Dedifferentiated amniotic fluid mesenchymal stem cell (primary cell): ENCODE results near the gene ING4.

Experiments used
- DNase-seq: peaks from one replicate; pipeline ENCODE4 v3.0.0-alpha.2; 2016; ENCODE audit errors: extremely low spot score

Gene ING4

DNA sequence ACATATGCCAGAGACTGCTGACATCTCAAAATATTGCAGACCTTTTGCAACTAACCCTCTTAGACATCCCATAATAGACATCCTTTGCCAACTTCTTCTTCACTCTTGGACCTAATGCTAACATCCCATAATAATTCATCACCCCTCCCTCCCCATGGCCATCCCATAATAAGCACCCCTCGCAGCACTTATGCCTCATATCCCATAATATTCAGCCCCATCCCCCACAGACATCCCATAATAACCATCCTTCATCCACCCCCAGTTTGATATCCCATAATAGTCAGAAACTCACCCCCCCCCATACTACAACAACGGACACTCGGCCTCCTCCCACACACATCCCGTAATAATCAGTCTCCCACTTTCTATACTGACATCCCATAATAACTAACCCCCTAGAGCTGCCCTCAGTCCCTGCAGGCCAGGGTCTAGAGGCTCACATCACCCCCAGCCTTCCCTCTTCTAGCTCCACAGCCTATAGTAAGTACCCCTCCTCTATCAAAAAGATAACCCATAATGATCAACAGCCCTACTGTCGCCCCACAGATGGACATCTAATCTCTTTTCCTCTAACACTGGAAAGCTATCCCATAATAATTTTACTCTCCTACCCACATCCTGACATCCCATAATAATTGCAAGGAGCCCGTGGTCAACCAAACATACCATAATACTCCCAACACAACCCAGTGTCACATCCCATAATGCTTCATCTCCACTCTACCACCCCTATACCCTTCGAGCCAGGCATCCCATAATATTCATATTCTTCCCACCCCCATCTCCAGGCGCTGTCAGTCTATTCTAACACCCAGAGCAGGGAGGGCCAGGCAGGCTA, 54.9 kb downstream of the ING4 start:
- DNase-seq = peak; percentile 25

DNA sequence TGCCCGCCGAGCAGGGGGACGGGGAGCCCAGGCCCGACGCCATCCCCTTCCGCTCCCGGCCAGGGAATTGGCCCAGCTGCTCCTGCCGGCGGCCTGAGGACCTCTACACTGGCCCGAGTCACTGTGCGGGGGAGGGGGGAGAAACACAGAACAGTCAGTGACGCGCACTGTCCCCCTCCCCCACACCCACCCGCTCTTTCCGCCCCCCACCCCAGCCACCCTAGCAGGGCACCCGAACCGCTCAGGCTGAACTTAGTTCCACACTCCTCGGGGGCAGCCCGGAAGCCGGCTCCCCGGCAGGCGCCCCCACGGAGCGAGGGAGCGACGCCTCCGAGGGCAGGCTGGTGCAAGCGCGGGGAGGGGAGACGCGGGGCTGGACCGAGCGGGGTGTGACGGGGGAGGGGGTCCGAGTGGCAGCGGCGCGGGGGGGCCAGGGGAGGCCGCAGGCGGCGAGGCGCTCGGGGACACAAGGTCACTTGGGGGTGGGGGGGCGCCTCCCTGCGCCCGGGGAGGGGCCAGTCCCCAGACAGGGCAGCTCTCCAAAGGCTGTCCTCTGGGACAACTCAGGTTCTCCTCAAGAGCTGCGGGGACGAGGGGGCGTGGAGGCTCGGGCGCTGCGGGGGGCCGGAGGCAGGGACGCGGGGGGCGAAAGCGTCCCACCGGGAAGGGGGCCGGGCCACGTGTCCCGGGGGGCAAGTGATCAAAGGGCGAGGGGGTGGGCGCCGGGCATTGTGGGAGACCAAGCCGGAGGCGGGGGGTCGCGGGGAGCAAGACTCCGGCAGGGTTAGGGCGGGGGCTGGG, 56.4 kb downstream of the ING4 start:
- no peak for DNase-seq

DNA sequence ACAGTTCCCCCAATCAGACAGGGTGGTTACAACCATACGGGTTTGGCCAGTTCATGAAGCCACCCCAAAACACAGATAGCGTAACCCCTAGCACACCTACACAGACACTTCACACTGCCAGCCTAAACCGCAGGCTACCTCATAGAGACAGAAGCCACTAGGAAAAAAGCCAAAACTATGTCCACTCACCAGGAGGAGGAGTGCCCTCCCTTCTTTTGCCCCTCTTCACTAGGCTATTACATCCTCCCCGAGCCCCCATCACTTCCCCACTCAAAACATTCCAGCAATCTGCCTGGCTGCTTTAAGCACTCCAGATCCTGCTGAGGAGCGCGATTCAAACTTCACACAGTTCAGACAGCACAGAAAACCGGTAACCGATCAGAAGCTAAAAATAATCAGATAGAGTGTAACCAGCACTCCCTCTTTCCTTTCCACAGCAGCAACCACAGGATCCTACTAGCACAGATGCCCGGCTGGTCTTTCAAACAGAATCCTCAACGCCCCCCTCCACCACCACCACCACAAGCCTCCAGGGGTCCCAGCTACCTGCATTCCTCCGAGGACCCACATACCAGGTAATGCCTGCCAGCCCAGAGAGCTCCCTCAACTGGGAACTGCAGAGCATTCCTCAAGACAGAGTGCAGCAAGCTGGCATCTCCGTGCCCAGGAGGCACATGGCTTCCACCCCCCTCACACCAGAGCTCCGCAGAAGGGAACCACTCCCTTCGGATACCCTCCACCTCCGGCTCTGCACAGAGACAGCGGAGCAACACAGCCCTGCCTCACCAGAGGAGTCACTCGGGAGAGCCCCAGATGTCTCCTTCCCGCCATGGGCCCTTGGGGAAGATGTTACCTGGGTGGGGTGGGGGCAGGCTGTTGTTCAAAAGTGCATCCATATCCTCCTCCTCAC, 57.2 kb downstream of the ING4 start:
- no peak for DNase-seq

DNA sequence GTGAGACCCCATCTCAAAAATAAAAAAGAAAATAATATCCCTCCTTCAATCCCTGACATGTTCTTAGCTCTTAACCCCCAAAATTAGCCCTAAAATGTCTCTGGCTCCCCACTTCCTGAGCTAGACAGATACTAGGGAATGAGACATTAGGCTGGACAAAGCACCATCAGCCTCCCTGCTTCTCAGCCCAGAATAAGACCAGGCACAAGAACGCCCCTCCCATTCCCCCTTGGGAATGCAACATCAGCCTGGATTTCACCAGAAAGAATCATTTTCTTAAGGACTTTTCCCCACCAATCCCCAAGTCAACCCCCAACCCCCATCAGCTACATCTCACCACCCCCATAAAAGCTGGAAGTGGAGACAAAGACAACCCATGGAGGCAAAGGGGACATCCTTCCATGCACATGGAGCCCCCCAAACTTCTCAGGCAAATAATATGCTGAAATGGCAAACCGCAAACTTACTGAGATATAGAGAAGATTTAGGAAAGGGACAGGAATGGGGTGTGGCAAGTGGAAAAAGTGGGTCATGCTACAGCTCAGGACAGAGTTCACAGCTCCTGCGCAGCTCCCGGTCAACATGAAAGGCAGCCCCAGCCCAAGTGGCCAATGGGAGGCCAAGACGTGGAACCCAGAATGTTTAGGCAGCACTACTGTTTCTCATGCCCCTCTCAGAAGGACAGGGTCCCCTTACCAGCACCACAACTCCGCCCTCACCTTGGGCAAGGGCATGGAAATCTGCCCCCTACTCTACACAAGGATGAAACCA, 58.5 kb downstream of the ING4 start:
- DNase-seq = no peak

DNA sequence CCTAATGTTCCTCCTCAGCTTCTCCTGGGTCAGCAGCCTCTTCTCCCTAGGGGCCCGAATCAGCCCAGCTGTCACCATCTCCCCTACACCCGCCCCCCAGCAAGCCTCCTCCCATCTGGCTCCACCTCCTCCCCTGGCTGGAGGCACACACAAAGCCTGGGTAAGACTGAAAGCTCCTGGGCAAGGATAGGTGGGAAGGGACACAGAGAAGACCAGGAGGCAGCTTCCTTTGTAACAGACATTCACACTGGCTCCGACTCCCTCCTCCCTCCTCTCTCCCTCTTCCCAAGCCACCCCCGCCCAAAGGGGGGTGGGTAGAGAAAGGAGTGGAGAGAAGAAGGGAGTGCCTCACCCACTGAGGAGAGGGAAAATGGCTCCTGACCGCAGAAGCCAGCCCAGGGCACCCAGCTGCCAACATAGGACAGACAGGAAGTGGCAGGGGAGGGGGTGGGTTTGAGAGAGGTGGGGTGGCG, 59.8 kb downstream of the ING4 start:
- no peak for DNase-seq

DNA sequence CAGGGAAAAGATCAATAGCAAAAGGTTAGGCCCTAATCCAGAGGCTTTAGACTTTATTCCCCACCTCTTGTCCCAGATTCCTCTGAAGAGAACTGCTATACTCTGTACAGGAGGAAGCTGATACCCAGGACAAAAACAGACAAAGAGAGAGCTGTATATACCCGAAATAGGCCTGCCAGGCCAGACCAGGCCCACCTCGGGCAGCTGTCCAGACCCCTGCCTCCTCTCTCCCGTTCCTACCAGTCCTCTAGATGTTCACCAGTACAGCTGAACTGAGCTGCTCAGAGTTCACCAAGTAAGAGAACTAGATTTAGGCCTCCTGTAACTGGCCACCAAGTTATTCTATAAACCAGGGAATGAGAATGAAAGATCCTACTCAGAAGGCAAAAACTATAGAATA, 60.4 kb downstream of the ING4 start:
- no peak for DNase-seq
